Activated T-cell treated with anti-CD3 and anti-CD28 coated beads, Interleukin-2, amount 50 U/mL, for 24 hours (primary cell): ENCODE results near the gene RBBP7.

Experiments
- DNase-seq: peaks from one replicate; pipeline ENCODE4 v3.0.0-alpha.2; 2020
- H3K27ac Mint-ChIP-seq: 2 replicates; pipeline ENCODE4 v1.8.0; 2020; ENCODE audit warnings: mild to moderate bottlenecking, mixed read lengths
- H3K27me3 Mint-ChIP-seq: 2 replicates; pipeline ENCODE4 v1.8.0; 2020; ENCODE audit warnings: mixed read lengths
- H3K36me3 Mint-ChIP-seq: 2 replicates; pipeline ENCODE4 v1.8.0; 2020; ENCODE audit warnings: low read depth, mixed read lengths
- H3K4me1 Mint-ChIP-seq: 2 replicates; pipeline ENCODE4 v1.8.0; 2020; ENCODE audit warnings: low read depth, mixed read lengths
- H3K4me3 Mint-ChIP-seq: 2 replicates; pipeline ENCODE4 v1.8.0; 2020; ENCODE audit warnings: mild to moderate bottlenecking, moderate library complexity, mixed read lengths
- H3K9me3 Mint-ChIP-seq: 2 replicates; pipeline ENCODE4 v1.8.0; 2020; ENCODE audit warnings: mixed read lengths

RBBP7 gene

DNA sequence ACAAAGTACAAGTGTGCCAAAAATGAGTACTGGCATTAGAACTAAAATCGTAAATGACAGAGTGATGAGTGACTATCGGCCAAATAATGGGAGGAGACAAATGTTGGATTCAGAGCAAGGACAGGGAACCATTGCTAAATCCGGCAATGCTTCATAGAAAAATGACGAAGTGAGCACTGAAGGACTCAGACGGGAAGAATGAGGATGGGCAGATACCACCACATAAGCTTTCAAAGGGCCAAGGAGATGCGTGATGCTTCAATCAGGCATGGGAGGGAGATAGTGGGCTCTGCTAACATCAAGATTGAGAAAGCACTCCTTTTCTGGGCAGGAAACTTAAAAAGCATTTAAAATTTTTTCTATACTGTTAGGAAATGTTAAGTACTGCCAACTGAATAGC, 21.6 kb downstream of the RBBP7 start:
- H3K36me3 Mint-ChIP-seq = peaks cover 96% of the 10 kb centered on the region
- H3K4me1 Mint-ChIP-seq = peaks cover 28% of the 10 kb centered on the region
- H3K27ac Mint-ChIP-seq = peak overlapping the region; percentile 7
- H3K4me3 Mint-ChIP-seq = no peak overlapping the region
- no peak for DNase-seq
- H3K27me3 Mint-ChIP-seq = peaks cover 5% of the 10 kb centered on the region
- H3K9me3 Mint-ChIP-seq = no peaks in the 10 kb centered on the region

DNA sequence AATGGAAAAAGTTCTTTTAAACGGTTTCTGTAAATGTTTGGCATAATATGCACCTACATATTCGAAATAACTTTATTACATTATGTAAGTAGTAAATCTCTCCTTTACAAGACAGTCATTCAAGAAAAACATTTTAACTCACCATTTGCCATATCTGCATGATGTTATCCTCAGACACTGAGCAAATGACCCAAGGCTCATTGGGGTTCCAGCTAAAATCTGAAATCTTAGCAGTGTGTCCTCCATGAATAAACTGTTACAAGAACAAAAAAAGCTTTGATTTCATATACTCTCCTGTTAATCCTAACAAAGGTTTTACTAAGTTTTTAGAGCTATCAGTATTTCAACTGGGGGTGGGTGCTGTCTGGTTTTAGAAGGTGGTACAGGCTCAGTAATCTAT, 24.5 kb downstream of the RBBP7 start:
- Mint-ChIP-seq H3K9me3 (no peaks in the 10 kb centered on the region), H3K27me3 (peaks cover 5% of the 10 kb centered on the region), H3K4me1 (peaks cover 18% of the 10 kb centered on the region), H3K4me3 (no peak overlapping the region), H3K36me3 (peaks cover 98% of the 10 kb centered on the region), H3K27ac (no peak overlapping the region)
- DNase-seq = no peak

DNA sequence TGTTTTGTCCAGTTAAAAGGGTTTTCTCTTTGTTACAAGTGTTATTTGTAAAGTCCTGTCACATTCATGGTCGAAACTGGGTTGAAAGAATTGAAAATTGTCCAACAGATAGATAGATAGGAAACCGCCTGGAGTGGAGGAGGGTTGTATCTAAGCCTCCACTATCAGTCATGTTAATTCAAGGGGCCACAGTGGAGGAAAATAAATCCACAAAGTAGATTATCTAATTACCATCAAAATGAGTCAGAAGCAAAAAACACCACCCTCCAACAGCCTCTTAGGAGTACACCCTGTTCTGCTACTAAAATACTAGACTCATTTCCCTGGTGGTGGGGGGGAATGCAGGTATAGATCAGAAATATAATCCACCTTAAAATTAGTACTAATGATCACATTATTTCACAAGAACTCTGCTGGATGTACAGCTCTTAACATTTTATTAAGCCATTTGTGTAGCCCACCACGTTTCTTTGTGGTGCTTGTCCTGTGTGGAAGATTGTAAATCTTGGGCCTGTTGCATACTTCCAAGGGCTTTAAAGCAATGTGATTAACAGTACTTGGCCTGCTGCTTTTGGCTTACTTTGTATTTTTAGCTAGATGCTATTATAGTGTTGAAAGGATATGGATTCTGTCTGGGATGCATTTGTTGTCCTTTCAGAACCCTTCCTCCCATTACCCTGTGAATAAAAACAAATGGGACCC, 26.8 kb downstream of the RBBP7 start:
- H3K4me1 Mint-ChIP-seq = peaks cover 24% of the 10 kb centered on the region
- peaks cover 99% of the 10 kb centered on the region for H3K36me3 Mint-ChIP-seq
- H3K9me3 Mint-ChIP-seq = no peaks in the 10 kb centered on the region
- H3K4me3 Mint-ChIP-seq = no peak overlapping the region
- DNase-seq = no peak
- peak overlapping the region; percentile 64 for H3K27ac Mint-ChIP-seq
- H3K27me3 Mint-ChIP-seq = no peaks in the 10 kb centered on the region

DNA sequence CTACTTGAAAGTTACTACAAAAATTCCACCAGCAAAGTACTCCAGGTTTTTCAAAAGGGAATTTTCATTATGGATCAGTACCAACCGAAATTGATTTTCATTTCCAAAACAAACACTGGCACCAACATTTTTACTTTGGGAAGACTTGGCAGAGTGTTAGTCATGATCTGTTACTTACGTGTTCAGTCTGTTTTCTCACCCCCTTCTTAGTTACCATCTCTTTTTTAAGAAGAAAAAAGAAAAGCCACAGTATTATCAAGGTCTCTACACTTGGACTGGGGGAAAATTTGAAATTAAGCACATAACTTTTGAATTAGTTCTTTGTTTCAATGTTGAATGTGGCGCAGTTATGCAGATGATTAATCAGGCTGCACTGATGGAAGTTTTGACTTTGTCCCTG, 27.5 kb downstream of the RBBP7 start:
- DNase-seq = no peak
- H3K27ac Mint-ChIP-seq = peak overlapping the region; percentile 64
- H3K4me3 Mint-ChIP-seq = no peak overlapping the region
- no peaks in the 10 kb centered on the region for H3K27me3 Mint-ChIP-seq
- peaks cover 22% of the 10 kb centered on the region for H3K4me1 Mint-ChIP-seq
- no peaks in the 10 kb centered on the region for H3K9me3 Mint-ChIP-seq
- H3K36me3 Mint-ChIP-seq = peaks cover 99% of the 10 kb centered on the region

DNA sequence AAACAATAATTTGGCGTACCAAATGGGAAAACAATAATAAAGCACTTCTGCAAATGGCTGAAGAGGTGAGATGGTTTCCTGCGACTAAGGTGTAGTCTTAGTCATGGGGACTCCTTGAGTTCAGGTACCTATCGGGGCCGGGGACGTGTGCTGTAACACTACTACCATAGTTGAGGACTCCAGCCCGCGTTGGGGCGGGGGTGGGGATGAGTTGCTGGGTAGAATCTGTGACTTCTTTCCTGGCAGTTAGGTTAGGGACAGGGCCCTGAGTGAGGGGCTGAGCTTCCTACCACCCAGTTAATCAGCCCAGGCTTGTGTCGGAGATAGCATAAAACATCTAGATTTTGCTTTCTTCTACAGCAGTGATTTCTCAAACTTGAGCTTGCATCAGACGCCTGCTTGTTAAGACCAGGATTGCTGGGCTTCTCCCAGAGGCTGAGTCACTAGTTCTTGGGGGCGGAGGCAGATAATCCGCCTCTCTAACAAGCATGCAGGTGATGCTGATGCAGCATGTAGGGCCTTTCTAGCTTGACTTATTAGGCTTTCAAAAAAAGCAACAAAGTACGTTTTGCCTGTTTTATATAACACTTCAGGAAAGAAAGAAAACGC, 30.2 kb downstream of the RBBP7 start:
- DNase-seq = no peak
- Mint-ChIP-seq H3K4me1 (peaks cover 22% of the 10 kb centered on the region), H3K4me3 (no peak overlapping the region), H3K27ac (peak overlapping the region; percentile 59), H3K27me3 (no peaks in the 10 kb centered on the region), H3K9me3 (no peaks in the 10 kb centered on the region), H3K36me3 (peaks cover 100% of the 10 kb centered on the region)

DNA sequence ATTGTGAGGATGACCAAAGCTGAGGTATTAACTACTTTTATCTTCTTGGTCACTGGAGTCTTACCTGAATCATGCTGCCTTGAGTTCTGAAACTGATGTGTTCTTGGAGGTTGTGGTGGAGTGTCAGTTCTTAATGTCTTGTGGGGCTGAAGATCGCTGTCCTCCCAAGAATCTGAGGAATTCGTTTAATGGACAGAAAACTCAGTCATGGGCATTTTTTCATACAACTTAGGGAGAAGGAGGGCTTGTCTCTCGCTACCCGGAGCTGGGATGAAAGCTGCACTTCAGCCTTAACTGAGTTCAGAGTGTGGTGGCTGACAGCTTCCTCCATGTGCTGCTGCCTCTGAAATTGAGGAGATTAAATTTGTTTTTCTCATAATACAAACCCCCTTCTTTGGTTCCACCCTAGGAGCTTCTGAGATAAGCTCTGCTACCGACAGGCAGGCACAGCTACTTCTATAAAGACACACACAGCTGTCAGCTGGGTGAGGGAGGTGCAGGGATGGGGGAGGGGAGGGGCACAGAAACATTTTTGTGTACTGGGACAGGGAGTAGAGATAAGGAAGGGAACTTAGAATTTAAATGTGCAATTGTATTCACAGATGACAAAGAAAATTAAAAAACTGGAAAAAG, 30.8 kb downstream of the RBBP7 start:
- no peak for DNase-seq
- Mint-ChIP-seq H3K27ac (peak overlapping the region; percentile 66), H3K27me3 (no peaks in the 10 kb centered on the region), H3K9me3 (no peaks in the 10 kb centered on the region), H3K36me3 (peaks cover 100% of the 10 kb centered on the region), H3K4me3 (no peak overlapping the region), H3K4me1 (peaks cover 22% of the 10 kb centered on the region)

DNA sequence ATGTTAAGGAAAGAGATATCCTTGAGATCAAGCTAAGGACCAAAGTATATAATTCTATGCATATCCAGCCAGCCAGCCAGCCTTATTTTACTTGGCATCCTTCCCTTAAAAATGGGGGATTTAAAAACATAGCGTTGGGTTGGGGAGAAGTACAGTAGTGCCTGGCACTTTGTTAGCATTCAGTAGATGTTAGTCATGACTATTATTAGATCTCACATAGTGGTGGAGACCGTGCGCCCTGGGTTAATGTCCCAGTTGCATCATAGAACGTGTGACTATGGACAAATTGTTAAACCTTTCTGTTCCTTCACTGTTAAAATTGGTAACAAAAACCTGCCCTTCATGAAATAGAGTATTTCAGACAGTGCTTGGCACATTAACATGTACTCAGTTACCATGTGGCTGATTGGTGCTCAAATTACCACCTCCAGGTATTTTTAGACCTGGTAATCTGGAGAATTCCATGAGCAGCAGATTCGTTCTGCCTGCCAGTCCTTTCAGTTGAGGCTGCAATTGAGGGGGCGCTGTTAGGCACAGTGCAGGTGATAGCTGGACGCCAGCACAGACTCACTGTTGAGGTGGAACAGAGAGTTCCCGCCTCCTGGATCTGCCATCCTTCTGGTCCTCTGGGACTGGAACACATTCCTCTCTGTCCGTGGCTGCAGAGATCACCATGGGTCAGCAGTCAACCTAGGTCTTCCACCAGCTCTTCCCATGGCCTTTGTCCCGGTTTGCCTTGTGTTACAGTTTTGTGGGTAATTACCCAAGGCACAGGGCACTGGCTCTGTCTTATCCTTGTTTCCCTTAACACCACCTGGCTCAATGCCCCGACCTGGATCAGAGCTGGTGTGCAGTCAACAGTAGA, 31.7 kb downstream of the RBBP7 start:
- Mint-ChIP-seq H3K27ac (peak overlapping the region; percentile 66), H3K9me3 (no peaks in the 10 kb centered on the region), H3K4me3 (no peak overlapping the region), H3K27me3 (no peaks in the 10 kb centered on the region), H3K36me3 (peaks cover 100% of the 10 kb centered on the region), H3K4me1 (peaks cover 18% of the 10 kb centered on the region)
- DNase-seq = no peak

DNA sequence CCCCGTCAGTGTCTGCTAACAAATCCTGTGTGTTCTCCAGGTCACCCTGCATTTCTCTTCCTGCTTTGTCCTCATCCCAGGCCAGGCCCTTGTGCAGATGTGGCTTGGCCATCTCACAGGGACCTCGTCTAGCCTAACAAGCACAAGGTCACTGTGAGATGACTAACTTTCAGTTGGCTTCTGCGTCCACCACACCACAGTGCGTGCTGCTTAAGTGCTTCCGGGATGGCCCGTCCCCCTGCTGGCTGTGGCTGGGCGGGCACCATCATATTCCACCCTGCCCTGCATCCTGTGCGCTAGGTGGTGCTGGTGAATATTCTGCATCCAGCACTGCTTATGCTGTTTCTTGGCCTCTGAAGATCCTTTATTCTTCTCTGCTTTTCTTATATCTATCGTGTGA, 33.8 kb downstream of the RBBP7 start:
- Mint-ChIP-seq H3K4me1 (peaks cover 7% of the 10 kb centered on the region), H3K4me3 (no peak overlapping the region), H3K9me3 (no peaks in the 10 kb centered on the region), H3K27me3 (no peaks in the 10 kb centered on the region), H3K27ac (peak overlapping the region; percentile 72), H3K36me3 (peaks cover 100% of the 10 kb centered on the region)
- no peak for DNase-seq

DNA sequence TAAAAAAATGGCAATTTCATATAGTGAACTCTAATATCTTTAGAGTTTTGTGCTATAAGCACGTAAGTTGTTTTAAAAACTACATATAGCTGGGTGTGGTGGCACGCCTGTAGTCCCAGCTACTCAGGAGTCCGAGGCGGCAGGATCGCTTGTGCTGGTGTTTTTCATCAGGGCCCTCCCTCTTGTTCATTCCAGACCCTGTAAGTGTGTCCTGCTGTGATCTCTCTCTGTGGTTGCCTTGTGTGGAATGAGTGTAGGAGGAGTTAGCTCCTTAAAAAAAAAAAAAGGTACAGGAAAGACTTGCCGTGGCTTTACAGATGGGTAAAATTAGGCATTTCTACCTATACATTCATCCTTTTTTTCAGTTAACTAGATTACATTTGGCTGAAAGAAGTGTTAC, 35.4 kb downstream of the RBBP7 start:
- no peak for DNase-seq
- H3K27ac Mint-ChIP-seq = no peak overlapping the region
- H3K4me1 Mint-ChIP-seq = peaks cover 7% of the 10 kb centered on the region
- no peak overlapping the region for H3K4me3 Mint-ChIP-seq
- H3K27me3 Mint-ChIP-seq = no peaks in the 10 kb centered on the region
- no peaks in the 10 kb centered on the region for H3K9me3 Mint-ChIP-seq
- H3K36me3 Mint-ChIP-seq = peaks cover 95% of the 10 kb centered on the region

DNA sequence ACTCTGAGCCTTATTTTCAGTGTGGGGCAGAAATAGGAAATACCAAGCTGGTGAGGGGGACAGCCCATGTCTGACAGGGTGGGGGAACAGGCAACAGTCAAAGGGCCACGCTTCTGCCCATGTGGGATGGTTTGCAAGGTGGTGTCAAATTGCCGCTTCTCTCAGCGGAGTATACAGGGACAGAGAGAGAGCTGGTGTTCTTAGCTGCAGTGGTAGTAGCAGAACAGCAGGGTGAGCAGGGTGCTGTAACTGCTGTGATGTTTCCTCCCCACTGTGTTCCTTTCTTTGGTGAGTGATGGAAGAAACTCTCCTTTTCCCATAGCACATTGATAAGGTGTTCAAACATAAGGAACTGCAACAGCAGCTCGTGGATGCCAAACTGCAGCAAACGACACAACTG, 37.9 kb downstream of the RBBP7 start:
- H3K9me3 Mint-ChIP-seq = no peaks in the 10 kb centered on the region
- no peak overlapping the region for H3K4me3 Mint-ChIP-seq
- no peaks in the 10 kb centered on the region for H3K4me1 Mint-ChIP-seq
- DNase-seq = no peak
- H3K27ac Mint-ChIP-seq = peak overlapping the region; percentile 15
- no peaks in the 10 kb centered on the region for H3K27me3 Mint-ChIP-seq
- peaks cover 95% of the 10 kb centered on the region for H3K36me3 Mint-ChIP-seq

DNA sequence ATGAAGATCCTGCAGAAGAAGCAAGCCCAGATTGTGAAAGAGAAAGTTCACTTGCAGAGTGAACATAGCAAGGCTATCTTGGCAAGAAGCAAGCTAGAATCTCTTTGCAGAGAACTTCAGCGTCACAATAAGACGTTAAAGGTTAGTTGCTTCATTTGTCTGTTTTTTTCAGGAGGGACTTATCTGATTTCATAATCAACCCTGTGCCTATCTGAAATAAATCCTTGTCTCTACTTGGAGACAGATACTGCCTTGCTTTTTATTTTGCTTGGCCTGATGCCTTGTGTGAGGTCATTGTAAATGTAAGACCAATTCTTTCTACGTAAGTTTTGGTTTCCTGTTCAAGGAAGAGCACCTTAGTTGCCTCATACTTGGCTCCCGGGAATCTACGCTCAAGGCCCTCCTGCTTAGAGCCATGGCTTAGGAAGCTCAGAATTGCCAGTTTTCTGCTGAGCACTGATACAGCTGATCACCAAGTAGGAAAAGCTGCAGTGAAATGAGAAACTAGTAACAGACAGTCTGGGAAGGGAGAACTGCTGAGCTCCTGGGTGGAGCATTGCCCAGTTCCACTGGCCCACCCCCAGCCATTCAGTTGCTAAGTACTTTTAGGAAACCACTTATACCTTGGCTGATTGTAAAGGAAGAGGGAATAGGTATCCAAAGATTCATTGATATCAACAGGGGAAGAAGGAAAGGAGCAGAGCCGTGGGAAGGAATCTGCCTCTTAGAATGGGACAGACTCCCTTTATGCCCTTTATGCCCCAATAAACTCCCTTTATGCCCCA, 41.8 kb downstream of the RBBP7 start:
- H3K36me3 Mint-ChIP-seq = peaks cover 93% of the 10 kb centered on the region
- no peak overlapping the region for H3K4me3 Mint-ChIP-seq
- no peak overlapping the region for H3K27ac Mint-ChIP-seq
- no peaks in the 10 kb centered on the region for H3K27me3 Mint-ChIP-seq
- DNase-seq = no peak
- H3K4me1 Mint-ChIP-seq = peaks cover 18% of the 10 kb centered on the region
- no peaks in the 10 kb centered on the region for H3K9me3 Mint-ChIP-seq

DNA sequence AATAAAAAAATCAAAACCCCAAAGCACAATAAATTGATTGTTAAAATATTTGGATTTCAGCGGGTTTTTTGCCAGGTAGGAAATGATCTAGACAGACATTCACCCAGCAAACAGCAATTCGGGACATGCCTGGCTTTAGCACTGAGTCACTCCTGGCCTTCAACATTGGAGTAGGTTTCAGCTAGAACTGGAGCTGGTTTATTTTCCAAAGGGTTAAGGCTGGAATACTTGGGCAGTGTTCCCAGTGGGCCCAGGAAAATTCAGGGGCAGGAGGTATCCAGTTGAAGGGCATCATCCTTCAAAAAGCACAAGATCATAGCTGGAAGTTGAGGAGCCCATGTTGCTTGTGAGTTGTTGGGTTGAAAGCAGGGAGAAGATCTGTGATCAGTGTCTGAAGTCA, 42.9 kb downstream of the RBBP7 start:
- Mint-ChIP-seq H3K4me3 (no peak overlapping the region), H3K4me1 (peaks cover 26% of the 10 kb centered on the region), H3K27ac (no peak overlapping the region), H3K27me3 (no peaks in the 10 kb centered on the region), H3K9me3 (no peaks in the 10 kb centered on the region), H3K36me3 (peaks cover 91% of the 10 kb centered on the region)
- DNase-seq = no peak

DNA sequence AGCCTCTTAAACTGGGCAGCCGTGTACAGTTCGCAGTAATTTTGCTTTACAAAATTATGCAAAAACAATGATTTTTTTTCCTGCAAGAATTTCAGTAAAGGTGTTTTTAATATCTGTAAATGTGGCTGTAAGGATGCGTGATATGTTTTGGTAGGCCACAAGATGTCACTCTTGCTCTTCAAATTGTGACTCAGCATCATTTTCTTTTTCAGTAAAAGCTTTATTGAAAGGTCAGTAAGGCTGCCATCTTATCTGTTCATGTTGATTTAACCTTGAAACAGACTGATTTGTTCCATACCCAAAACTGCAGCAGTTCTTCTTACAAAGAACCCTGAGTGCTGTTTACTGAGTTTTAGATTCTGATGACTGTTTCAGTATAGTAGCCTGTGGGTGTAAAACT, 44.0 kb downstream of the RBBP7 start:
- H3K4me3 Mint-ChIP-seq = no peak overlapping the region
- H3K27ac Mint-ChIP-seq = peak overlapping the region; percentile 77
- H3K36me3 Mint-ChIP-seq = peaks cover 88% of the 10 kb centered on the region
- peaks cover 28% of the 10 kb centered on the region for H3K4me1 Mint-ChIP-seq
- H3K27me3 Mint-ChIP-seq = no peaks in the 10 kb centered on the region
- no peaks in the 10 kb centered on the region for H3K9me3 Mint-ChIP-seq
- no peak for DNase-seq
